Left lung (tissue), 10 donors: ENCODE measurements around the gene DLAT. TPM values are rescaled to one million over a fixed set of nuclear protein-coding genes. Genes with fewer than 3 reads are reported as not detected.

Experiments used
- ATAC-seq: fragments of 200-7000 bp; cut with Tn5 transposase; one replicate; pipeline ENCODE4 v1.9.1; 2020; ENCODE audit warnings: moderate library complexity
- DNase-seq, 4 donors: peaks; one replicate each; pipeline ENCODE4 v3.0.0-alpha.2; 2013 to 2020
- H3K27ac ChIP-seq, 2 donors: fragments of 200-600 bp; sonication (generic) in 1 of 2; one replicate each; pipeline versions ENCODE4 v1.5.0 to v1.8.0; 2020 to 2021
- H3K27me3 ChIP-seq, 2 donors: fragments of 200-600 bp; sonication (generic) in 1 of 2; one replicate each; pipeline versions ENCODE4 v1.5.0 to v1.8.0; 2020 to 2021
- H3K36me3 ChIP-seq, 2 donors: fragments of 200-600 bp; sonication (generic) in 1 of 2; one replicate each; pipeline versions ENCODE4 v1.5.0 to v1.8.0; 2020 to 2021
- H3K4me1 ChIP-seq, 2 donors: fragments of 200-600 bp; one replicate each; pipeline ENCODE4 v1.8.0; 2021
- H3K4me3 ChIP-seq, 2 donors: fragments of 200-600 bp; sonication (generic) in 1 of 2; one replicate each; pipeline versions ENCODE4 v1.5.0 to v1.8.0; 2020 to 2021; ENCODE audit warnings: mild to moderate bottlenecking in 1 of 2
- H3K9me3 ChIP-seq, 2 donors: fragments of 200-600 bp; sonication (generic) in 1 of 2; one replicate each; pipeline versions ENCODE4 v1.5.0 to v1.8.0; 2020 to 2021
- intact Hi-C, 2 donors: fragments of 100-400 bp; cut with DNase I; formaldehyde crosslinking; loops; one replicate each; pipeline versions ENCODE4 v1.11.2 to v1.14.2; 2022
- polyA plus RNA-seq, 6 donors: library from polyadenylated mRNA; unstranded; fragments of 120-200 nt; gene quantifications; one replicate each; pipeline ENCODE4 v1.2.1, GENCODE V29; 2013; ENCODE audit not compliant: insufficient read length in 6 of 6
- total RNA-seq, 2 donors: library from RNA; stranded (reverse); fragmentation: NEBNext Ultra II Directional; extraction: Animal tissue kit (Norgen Biotek cat#: 25700); gene quantifications; one replicate each; pipeline ENCODE4 v1.2.1, GENCODE V29; 2021
- TF ChIP-seq, protein P1 (sequence below), 2 donors: fragments of 200-600 bp; sonication (generic) in 1 of 2; IDR thresholded peaks; one replicate each; pipeline versions ENCODE4 v1.5.0 to v1.8.0; 2021; ENCODE audit warnings: antibody characterized with exemption in 2 of 2
- donor health status: DM: no; HTN: yes; CAD: no.
- donor health status: DM: no; HTN: no; CAD: no.

Gene DLAT
- total and polyA plus RNA-seq, 8 donors = 29.8 to 40.1 (median 33.8) TPM

DNA sequence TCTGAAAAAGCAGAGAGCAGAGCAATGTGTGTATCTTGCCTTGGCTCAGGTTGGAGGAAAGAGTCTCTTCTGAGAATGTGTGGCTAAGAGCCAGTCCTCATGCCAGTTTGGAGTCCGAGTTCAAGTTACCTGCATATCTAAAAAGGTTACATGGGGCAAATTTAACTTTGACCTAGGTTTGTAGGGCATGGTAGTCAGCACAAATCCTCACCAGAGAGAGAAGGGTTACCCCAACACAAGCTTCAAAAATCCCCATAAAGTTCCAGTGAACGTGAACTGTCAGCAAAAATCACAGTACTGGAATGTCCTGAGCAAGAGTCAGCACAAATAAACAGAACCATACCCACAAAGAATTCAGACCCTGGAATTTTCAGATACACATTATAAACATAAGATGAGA is 75.3 kb downstream of the DLAT start:
- intact Hi-C loops = no loop called here
- Histone ChIP-seq H3K4me1 (peaks cover 0 to 9% of the 10 kb centered on the region in 2 donors), H3K27ac (no peak overlapping the region), H3K9me3 (no peaks in the 10 kb centered on the region), H3K4me3 (no peak overlapping the region), H3K36me3 (peaks cover 0 to 29% of the 10 kb centered on the region in 2 donors), H3K27me3 (no peaks in the 10 kb centered on the region)
- TF ChIP-seq, protein P1, sequence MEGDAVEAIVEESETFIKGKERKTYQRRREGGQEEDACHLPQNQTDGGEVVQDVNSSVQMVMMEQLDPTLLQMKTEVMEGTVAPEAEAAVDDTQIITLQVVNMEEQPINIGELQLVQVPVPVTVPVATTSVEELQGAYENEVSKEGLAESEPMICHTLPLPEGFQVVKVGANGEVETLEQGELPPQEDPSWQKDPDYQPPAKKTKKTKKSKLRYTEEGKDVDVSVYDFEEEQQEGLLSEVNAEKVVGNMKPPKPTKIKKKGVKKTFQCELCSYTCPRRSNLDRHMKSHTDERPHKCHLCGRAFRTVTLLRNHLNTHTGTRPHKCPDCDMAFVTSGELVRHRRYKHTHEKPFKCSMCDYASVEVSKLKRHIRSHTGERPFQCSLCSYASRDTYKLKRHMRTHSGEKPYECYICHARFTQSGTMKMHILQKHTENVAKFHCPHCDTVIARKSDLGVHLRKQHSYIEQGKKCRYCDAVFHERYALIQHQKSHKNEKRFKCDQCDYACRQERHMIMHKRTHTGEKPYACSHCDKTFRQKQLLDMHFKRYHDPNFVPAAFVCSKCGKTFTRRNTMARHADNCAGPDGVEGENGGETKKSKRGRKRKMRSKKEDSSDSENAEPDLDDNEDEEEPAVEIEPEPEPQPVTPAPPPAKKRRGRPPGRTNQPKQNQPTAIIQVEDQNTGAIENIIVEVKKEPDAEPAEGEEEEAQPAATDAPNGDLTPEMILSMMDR (IDR thresholded peaks at IDR 0.05) = no peak
- no peak for ATAC-seq
- DNase-seq = no peak

DNA sequence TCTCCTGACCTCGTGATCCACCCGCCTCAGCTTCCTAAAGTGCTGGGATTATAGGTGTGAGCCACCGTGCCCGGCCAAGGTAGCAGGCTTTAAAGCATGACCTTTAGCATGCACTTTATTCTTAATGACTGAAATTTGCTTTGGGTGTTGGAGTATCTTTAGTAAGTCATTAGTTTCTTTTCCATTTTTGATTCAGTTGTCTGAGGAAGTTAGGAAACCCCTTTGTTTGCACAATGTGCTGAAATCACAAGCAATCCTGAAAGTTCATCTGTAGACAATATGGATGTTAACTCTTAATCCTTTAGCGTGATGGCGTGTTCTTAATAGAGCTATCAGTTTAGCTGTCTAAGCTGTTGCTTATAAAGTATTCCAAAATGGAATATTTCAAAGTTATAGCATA is 78.2 kb downstream of the DLAT start:
- H3K36me3 ChIP-seq = peaks cover 0 to 7% of the 10 kb centered on the region in 2 donors
- TF ChIP-seq, protein P1 (IDR thresholded peaks at IDR 0.05) = no peak
- no peaks in the 10 kb centered on the region for H3K27me3 ChIP-seq
- H3K4me3 ChIP-seq = no peak overlapping the region
- H3K27ac ChIP-seq = no peak overlapping the region
- H3K4me1 ChIP-seq = peaks cover 0 to 9% of the 10 kb centered on the region in 2 donors
- intact Hi-C loops = no loop called here
- H3K9me3 ChIP-seq = no peaks in the 10 kb centered on the region
- no peak for ATAC-seq
- no peak for DNase-seq

DNA sequence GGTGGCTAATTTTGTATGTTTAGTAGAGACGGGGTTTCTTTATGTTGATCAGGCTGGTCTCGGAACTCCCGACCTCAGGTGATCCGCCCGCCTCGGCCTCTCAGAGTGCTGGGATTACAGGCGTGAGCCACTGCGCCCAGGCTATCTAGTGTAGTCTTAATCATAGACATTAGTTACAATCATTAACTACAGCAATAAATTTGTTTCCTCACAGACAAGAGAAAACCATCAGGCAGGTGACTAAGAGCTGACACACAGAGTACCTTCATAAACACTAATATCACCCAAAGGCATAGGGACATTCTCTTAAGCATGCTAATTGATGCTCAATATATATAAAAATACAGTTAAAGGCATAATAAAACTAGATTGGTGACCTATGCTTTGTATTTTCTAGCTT is 80.9 kb downstream of the DLAT start:
- intact Hi-C loops = no loop called here
- H3K27ac ChIP-seq = no peak overlapping the region
- H3K27me3 ChIP-seq = no peaks in the 10 kb centered on the region
- no peak for ATAC-seq
- peaks cover 0 to 9% of the 10 kb centered on the region in 2 donors for H3K4me1 ChIP-seq
- no peaks in the 10 kb centered on the region for H3K9me3 ChIP-seq
- no peak overlapping the region for H3K4me3 ChIP-seq
- TF ChIP-seq, protein P1 (IDR thresholded peaks at IDR 0.05) = no peak
- DNase-seq = no peak
- peaks cover 0 to 5% of the 10 kb centered on the region in 2 donors for H3K36me3 ChIP-seq

Other genes with a start within 250 kb of the DLAT start
- 10 to 100 TPM; 27.5 to 31.2 TPM for gene ALG9, start 153.8 kb upstream of the DLAT start, total RNA-seq
- 10 to 100 TPM; 43.4 to 51.0 (median 48.1) TPM for gene ALG9, start 153.8 kb upstream of the DLAT start, polyA plus RNA-seq
- gene FDXACB1, start 146.2 kb upstream of the DLAT start, total RNA-seq = 1 to 10 TPM; 1.7 to 4.1 TPM
- gene FDXACB1, start 146.2 kb upstream of the DLAT start, polyA plus RNA-seq = 1 to 10 TPM; 4.3 to 5.5 (median 4.9) TPM
- 10 to 100 TPM; 20.4 to 20.9 TPM for gene CFAP68, start 145.9 kb upstream of the DLAT start, total RNA-seq
- gene CFAP68, start 145.9 kb upstream of the DLAT start, polyA plus RNA-seq = 10 to 100 TPM; 36.1 to 46.7 (median 38.6) TPM
- gene CRYAB, start 113.6 kb upstream of the DLAT start, total RNA-seq = 10 to 100 TPM; 41.5 to 89.2 TPM
- 10 to 100 TPM; 26.7 to 36.0 (median 32.1) TPM for gene CRYAB, start 113.6 kb upstream of the DLAT start, polyA plus RNA-seq
- gene HSPB2, start 112.7 kb upstream of the DLAT start, total RNA-seq = 1 to 10 TPM; 3.7 to 4.6 TPM
- 1 to 10 TPM; 3.7 to 7.2 (median 5.1) TPM for gene HSPB2, start 112.7 kb upstream of the DLAT start, polyA plus RNA-seq
- gene C11orf52, start 106.5 kb upstream of the DLAT start, total RNA-seq = 10 to 100 TPM in 1 of 2 donors, 1 to 10 TPM in 1; 6.2 to 15.6 TPM
- 1 to 10 TPM; 5.7 to 9.5 (median 9.1) TPM for gene C11orf52, start 106.5 kb upstream of the DLAT start, polyA plus RNA-seq
- 10 to 100 TPM; 10.9 to 11.1 TPM for gene DIXDC1, start 88.1 kb upstream of the DLAT start, total RNA-seq
- 10 to 100 TPM; 21.5 to 32.2 (median 25.7) TPM for gene DIXDC1, start 88.1 kb upstream of the DLAT start, polyA plus RNA-seq
- 1 to 10 TPM; 2.7 to 4.0 TPM for gene PIH1D2, start 48.6 kb downstream of the DLAT start, total RNA-seq
- gene PIH1D2, start 48.6 kb downstream of the DLAT start, polyA plus RNA-seq = 1 to 10 TPM; 5.9 to 9.3 (median 7.8) TPM
- 10 to 100 TPM; 13.3 to 14.7 TPM for gene NKAPD1, start 48.9 kb downstream of the DLAT start, total RNA-seq
- gene NKAPD1, start 48.9 kb downstream of the DLAT start, polyA plus RNA-seq = 10 to 100 TPM; 44.0 to 59.5 (median 52.8) TPM
- 10 to 100 TPM; 55.1 to 59.7 TPM for gene TIMM8B, start 61.3 kb downstream of the DLAT start, total RNA-seq
- gene TIMM8B, start 61.3 kb downstream of the DLAT start, polyA plus RNA-seq = 10 to 100 TPM; 55.7 to 64.5 (median 60.8) TPM
- gene SDHD, start 61.5 kb downstream of the DLAT start, total RNA-seq = 100 to 1,000 TPM in 1 of 2 donors, 10 to 100 TPM in 1; 94.1 to 103 TPM
- 100 to 1,000 TPM; 113 to 127 (median 124) TPM for gene SDHD, start 61.5 kb downstream of the DLAT start, polyA plus RNA-seq
- 10 to 100 TPM; 35.8 to 46.0 TPM for gene IL18, start 138.7 kb downstream of the DLAT start, total RNA-seq
- gene IL18, start 138.7 kb downstream of the DLAT start, polyA plus RNA-seq = 1 to 10 TPM; 1.3 to 5.5 (median 1.5) TPM
- gene TEX12, start 142.0 kb downstream of the DLAT start, total RNA-seq = not detected
- gene TEX12, start 142.0 kb downstream of the DLAT start, polyA plus RNA-seq = under 1 TPM in 4 of 6 donors, not detected in 2; 0.24 to 0.40 (median 0.38) TPM
- gene BCO2, start 150.1 kb downstream of the DLAT start, total RNA-seq = 1 to 10 TPM; 3.3 to 3.9 TPM
- 10 to 100 TPM in 2 of 6 donors, 1 to 10 TPM in 4; 6.3 to 11.8 (median 9.4) TPM for gene BCO2, start 150.1 kb downstream of the DLAT start, polyA plus RNA-seq
- gene PTS, start 201.0 kb downstream of the DLAT start, total RNA-seq = 10 to 100 TPM; 28.2 to 28.4 TPM
- 10 to 100 TPM; 35.5 to 46.0 (median 39.8) TPM for gene PTS, start 201.0 kb downstream of the DLAT start, polyA plus RNA-seq
- not detected for gene PLET1, start 235.5 kb downstream of the DLAT start, total RNA-seq
- gene PLET1, start 235.5 kb downstream of the DLAT start, polyA plus RNA-seq = under 1 TPM in 2 of 6 donors, not detected in 4; 0.18 TPM